ENCODE measurements around the gene MLN. TPM values are rescaled to one million over a fixed set of nuclear protein-coding genes. Genes with fewer than 3 reads are reported as not detected.

Gene MLN
- total and polyA plus RNA-seq, 2 donors (not counting 3 experiments of a cell fraction or from before 2014, with no cell fraction given): not detected

GRCh38 chr6:33756211-33756954 is 47.4 kb downstream of the MLN start:
- no TSS peak for BruUV-seq (replicated peaks)
- no peak overlapping the region for H3K27ac ChIP-seq (ENCODE audit: insufficient read depth, low read depth, low read length)
- H3K9me3 ChIP-seq (replicated peaks; ENCODE audit: control insufficient read depth, insufficient read depth, low read length): no peaks in the 10 kb centered on the region
- no peaks in the 10 kb centered on the region for H3K27me3 ChIP-seq (ENCODE audit: control insufficient read depth in 2 of 2, insufficient read depth in 2 of 2, low read length in 2 of 2)
- H3K9ac ChIP-seq (replicated peaks; ENCODE audit: extremely low read depth, insufficient read depth, low read length): no peak overlapping the region
- DNase-seq (ENCODE audit: low read depth, low spot score): no peak
- no peak for FAIRE-seq
- intact Hi-C loops (cut with micrococcal nuclease) (no loop called here), dilution Hi-C loops (cut with MboI; ENCODE audit: extremely low pct_ligation_motif_present, low sequenced_read_pairs) (no loop called here)
- no peaks in the 10 kb centered on the region for H3K36me3 ChIP-seq (ENCODE audit: control insufficient read depth in 2 of 2, extremely low read depth in 1 of 2, insufficient read depth in 2 of 2, low read length in 2 of 2)
- no peak overlapping the region for H2AFZ ChIP-seq (ENCODE audit: low read depth, low read length)
- no peaks in the 10 kb centered on the region for H4K20me1 ChIP-seq (replicated peaks; ENCODE audit: control insufficient read depth, extremely low read depth, insufficient read depth, low read length)
- ChIA-PET CTCF (no interaction called here), POLR2A (no interaction called here)
- TF ChIP-seq JUN (IDR thresholded peaks at IDR 0.05; ENCODE audit: borderline replicate concordance, insufficient read depth, insufficient read length, low read depth): no peak
- no peak for TF ChIP-seq POLR2AphosphoS5 (IDR thresholded peaks at IDR 0.05; ENCODE audit: insufficient read depth, low read depth, low read length)
- no peak for TF ChIP-seq GATA2 (IDR thresholded peaks at IDR 0.05; ENCODE audit: insufficient read depth, insufficient read length, low read depth, low read length)
- no peak for TF ChIP-seq CTCF (IDR thresholded peaks at IDR 0.05; ENCODE audit: extremely low read depth in 1 of 2, insufficient read depth in 1 of 2, low read depth in 1 of 2, low read length in 2 of 2)
- no peak for TF ChIP-seq EZH2 (IDR thresholded peaks at IDR 0.05; ENCODE audit: borderline replicate concordance, low read depth, low read length, severe bottlenecking)
- TF ChIP-seq MYC (IDR thresholded peaks at IDR 0.05; ENCODE audit: low read depth, low read length): no peak
- no peak for TF ChIP-seq MAX (IDR thresholded peaks at IDR 0.05; ENCODE audit: insufficient read depth, insufficient read length)
- no peak for TF ChIP-seq POLR2A (IDR thresholded peaks at IDR 0.05; ENCODE audit: low read depth, low read length)
- TF ChIP-seq FOS (IDR thresholded peaks at IDR 0.05; ENCODE audit: borderline replicate concordance, insufficient read depth, low read length): no peak
- no peak overlapping the region for H3K4me3 ChIP-seq (replicated peaks in 1 of 3; ENCODE audit: insufficient read depth in 1 of 3, low read depth in 1 of 3, low read length in 3 of 3)
- no peaks in the 10 kb centered on the region for H3K9me1 ChIP-seq (replicated peaks; ENCODE audit: control insufficient read depth, extremely low read depth, insufficient read depth, low read length)
- no peaks in the 10 kb centered on the region for H3K79me2 ChIP-seq (ENCODE audit: control insufficient read depth, insufficient read depth, low read length)
- no peaks in the 10 kb centered on the region for H3K4me1 ChIP-seq (ENCODE audit: control insufficient read depth, extremely low read depth, insufficient read depth, low read length)
- no peak overlapping the region for H3K4me2 ChIP-seq (ENCODE audit: insufficient read depth, low read length)
